Mesendoderm (in vitro differentiated cells): Measurements from ENCODE around the gene TMIGD3.
A peak's percentile ranks its signal among the peaks of the same experiment; 100 is the strongest.

Source experiments
- DNase-seq: peaks from one replicate; pipeline ENCODE4 v3.0.0; 2013
- H2AK5ac ChIP-seq: 2 replicates; pipeline ENCODE4 v1.6.1; 2013; ENCODE audit warnings: low read length, inconsistent platforms
- H2BK120ac ChIP-seq: 2 replicates; pipeline ENCODE4 v1.6.1; 2013; ENCODE audit warnings: low read depth, mild to moderate bottlenecking, low read length, moderate library complexity, mixed read lengths
- H2BK15ac ChIP-seq: replicated peaks from 2 replicates; pipeline ENCODE4 v1.6.1; 2013; ENCODE audit warnings: low read depth, mild to moderate bottlenecking, moderate library complexity
- H2BK5ac ChIP-seq: 2 replicates; pipeline ENCODE4 v1.6.1; 2013; ENCODE audit warnings: low read length, inconsistent platforms
- H3K18ac ChIP-seq: 2 replicates; pipeline ENCODE4 v1.6.1; 2013; ENCODE audit warnings: mild to moderate bottlenecking, low read length, mixed read lengths
- H3K23ac ChIP-seq: one replicate; pipeline ENCODE4 v1.6.1; 2013; ENCODE audit warnings: low read length
- H3K27ac ChIP-seq: 2 replicates; pipeline ENCODE4 v1.5.1; 2013; ENCODE audit warnings: low read depth, mild to moderate bottlenecking, inconsistent platforms, low read length, moderate library complexity
- H3K27me3 ChIP-seq: 2 replicates; pipeline ENCODE4 v1.6.1; 2013; ENCODE audit warnings: low read length, control low read depth, mild to moderate bottlenecking, inconsistent platforms; ENCODE audit not compliant: insufficient read depth, poor library complexity
- H3K36me3 ChIP-seq: 2 replicates; pipeline ENCODE4 v1.6.1; 2013; ENCODE audit warnings: low read length, inconsistent platforms; ENCODE audit not compliant: control insufficient read depth, insufficient read depth
- H3K4ac ChIP-seq: one replicate; pipeline ENCODE4 v1.6.1; 2013; ENCODE audit warnings: low read depth, mild to moderate bottlenecking, low read length, moderate library complexity
- H3K4me1 ChIP-seq: 2 replicates; pipeline ENCODE4 v1.6.1; 2013; ENCODE audit warnings: low read depth, low read length, inconsistent platforms; ENCODE audit not compliant: control insufficient read depth
- H3K4me2 ChIP-seq: 2 replicates; pipeline ENCODE4 v1.6.1; 2013; ENCODE audit warnings: low read length
- H3K4me3 ChIP-seq: 2 replicates; pipeline ENCODE4 v1.5.1; 2013; ENCODE audit warnings: mild to moderate bottlenecking, low read length
- H3K56ac ChIP-seq: one replicate; pipeline ENCODE4 v1.6.1; 2013; ENCODE audit warnings: low read length
- H3K79me1 ChIP-seq: 2 replicates; pipeline ENCODE4 v1.6.1; 2013; ENCODE audit warnings: low read length, inconsistent platforms
- H3K79me2 ChIP-seq: 2 replicates; pipeline ENCODE4 v1.6.1; 2013; ENCODE audit warnings: mild to moderate bottlenecking, low read length; ENCODE audit not compliant: control insufficient read depth, insufficient read depth
- H3K9ac ChIP-seq: 2 replicates; pipeline ENCODE4 v1.6.1; 2013; ENCODE audit warnings: low read length, inconsistent platforms
- H4K5ac ChIP-seq: one replicate; pipeline ENCODE4 v1.6.1; 2013; ENCODE audit warnings: low read length
- H4K8ac ChIP-seq: one replicate; pipeline ENCODE4 v1.6.1; 2013; ENCODE audit warnings: low read depth, mild to moderate bottlenecking, control low read depth, low read length, moderate library complexity
- WGBS: extraction: QIAGEN DNeasy Blood & Tissue Kit; methylation state at CpG from one replicate; pipeline ENCODE4 v1.1.7; 2013; ENCODE audit warnings: low lambda C conversion rate, missing lambda C conversion rate; ENCODE audit not compliant: insufficient coverage; ENCODE audit errors: extremely low coverage; 5-methylcytosine and 5-hydroxymethylcytosine counted together

Gene TMIGD3

DNA sequence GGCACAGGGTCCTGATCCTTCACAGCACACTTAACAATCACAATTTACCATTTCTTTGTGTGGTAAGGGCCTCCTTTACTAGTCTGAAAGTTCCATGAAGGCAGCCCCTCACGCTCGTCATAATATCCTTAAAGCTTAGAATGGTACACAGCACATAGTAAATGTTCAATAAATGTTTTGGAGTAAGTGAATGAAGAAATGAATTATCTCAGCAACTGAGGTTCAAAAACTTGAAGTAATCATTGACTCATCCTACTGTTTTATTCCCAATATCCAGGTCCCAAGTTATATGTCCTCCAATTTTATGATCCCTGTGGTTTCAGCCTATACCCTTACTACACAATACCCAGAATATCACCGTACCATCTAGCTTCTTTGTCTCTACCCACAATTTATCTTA, 31.9 kb downstream of the TMIGD3 start:
- Histone ChIP-seq H3K4me2 (no peak overlapping the region), H2BK15ac (no peak overlapping the region), H3K23ac (no peak overlapping the region)

GRCh38 chr1:111471012-111471411, 32.4 kb downstream of the TMIGD3 start:
- Histone ChIP-seq H3K18ac (no peak overlapping the region), H4K8ac (no peak overlapping the region), H2BK15ac (no peak overlapping the region), H3K56ac (no peak overlapping the region), H2AK5ac (no peak overlapping the region), H3K4me1 (no peaks in the 10 kb centered on the region), H3K79me1 (no peaks in the 10 kb centered on the region), H3K9ac (no peak overlapping the region), H3K79me2 (no peaks in the 10 kb centered on the region), H3K4me3 (no peak overlapping the region), H2BK5ac (no peak overlapping the region), H3K23ac (no peak overlapping the region), H3K36me3 (no peaks in the 10 kb centered on the region), H3K4ac (no peak overlapping the region), H3K27me3 (no peaks in the 10 kb centered on the region), H3K4me2 (no peak overlapping the region), H4K5ac (no peak overlapping the region), H3K27ac (no peak overlapping the region), H2BK120ac (no peak overlapping the region)
- DNase-seq, result no peak
- WGBS, result no CpG with 5 or more reads among the region's 3 CpGs

More for the DNA sequence above, 31.9 kb downstream of the TMIGD3 start:
- Histone ChIP-seq H2BK120ac (no peak overlapping the region), H3K27me3 (no peaks in the 10 kb centered on the region), H4K8ac (no peak overlapping the region), H3K36me3 (no peaks in the 10 kb centered on the region), H3K4me3 (no peak overlapping the region), H2AK5ac (no peak overlapping the region), H3K56ac (no peak overlapping the region), H3K9ac (no peak overlapping the region), H3K18ac (no peak overlapping the region), H3K27ac (no peak overlapping the region), H3K4ac (no peak overlapping the region), H2BK5ac (no peak overlapping the region), H3K4me1 (no peaks in the 10 kb centered on the region), H3K79me1 (no peaks in the 10 kb centered on the region), H3K79me2 (no peaks in the 10 kb centered on the region), H4K5ac (no peak overlapping the region)
- no peak for DNase-seq
- WGBS, result no CpG with 5 or more reads among the region's 3 CpGs

DNA sequence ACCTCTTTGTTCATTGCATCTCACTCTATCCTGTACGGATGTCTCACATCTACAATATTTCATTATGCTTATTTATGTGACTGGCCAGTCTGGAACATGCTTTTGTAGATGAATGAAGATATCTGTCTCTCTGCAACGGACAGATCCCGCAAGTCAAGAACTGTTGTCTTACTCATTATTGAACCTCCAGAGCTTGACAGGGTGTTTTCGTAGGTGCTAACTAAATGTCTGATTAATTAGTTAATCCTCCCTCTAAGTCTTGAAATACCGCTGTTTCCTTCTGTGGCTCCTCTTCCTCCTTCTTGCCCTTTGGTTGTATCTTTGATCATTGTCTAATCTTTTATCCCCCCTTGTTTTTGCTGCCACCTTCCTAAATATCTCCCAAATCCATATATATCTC, 32.8 kb downstream of the TMIGD3 start:
- no CpG with 5 or more reads among the region's 5 CpGs for WGBS
- H2BK15ac ChIP-seq, result no peak overlapping the region
- H3K4me3 ChIP-seq, result no peak overlapping the region
- no peak overlapping the region for H3K4me2 ChIP-seq
- no peaks in the 10 kb centered on the region for H3K27me3 ChIP-seq
- no peak overlapping the region for H3K9ac ChIP-seq
- no peak overlapping the region for H3K27ac ChIP-seq
- no peak overlapping the region for H4K5ac ChIP-seq
- H3K4ac ChIP-seq, result no peak overlapping the region
- H2AK5ac ChIP-seq, result no peak overlapping the region
- no peak overlapping the region for H3K23ac ChIP-seq
- no peaks in the 10 kb centered on the region for H3K79me2 ChIP-seq
- no peaks in the 10 kb centered on the region for H3K4me1 ChIP-seq
- no peak for DNase-seq
- no peak overlapping the region for H2BK5ac ChIP-seq
- H2BK120ac ChIP-seq, result no peak overlapping the region
- H3K18ac ChIP-seq, result no peak overlapping the region
- H3K36me3 ChIP-seq, result no peaks in the 10 kb centered on the region
- H3K56ac ChIP-seq, result no peak overlapping the region
- H4K8ac ChIP-seq, result no peak overlapping the region
- no peaks in the 10 kb centered on the region for H3K79me1 ChIP-seq

DNA sequence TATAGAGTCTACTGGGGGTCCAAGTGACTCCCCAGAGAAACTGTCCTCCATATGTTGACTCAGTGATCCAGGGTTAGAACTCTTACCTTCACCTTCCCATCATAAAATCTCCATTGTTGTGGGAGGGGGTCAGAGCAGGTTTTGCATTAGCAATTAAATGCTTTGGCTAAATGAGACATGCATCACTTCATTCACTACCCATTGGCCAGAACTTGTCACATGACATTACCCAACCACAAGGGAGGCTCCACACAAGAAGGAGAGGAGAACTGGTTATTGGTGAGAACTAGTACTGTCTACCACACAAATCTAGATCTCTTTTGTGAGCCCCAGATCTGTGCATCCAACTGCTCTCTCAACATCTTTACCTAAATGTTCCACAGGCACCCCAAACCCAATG, 33.9 kb downstream of the TMIGD3 start:
- H2AK5ac ChIP-seq, result no peak overlapping the region
- no peak overlapping the region for H3K23ac ChIP-seq
- H3K36me3 ChIP-seq, result no peaks in the 10 kb centered on the region
- H4K8ac ChIP-seq, result no peak overlapping the region
- no peak overlapping the region for H2BK15ac ChIP-seq
- no peaks in the 10 kb centered on the region for H3K79me2 ChIP-seq
- H3K4ac ChIP-seq, result no peak overlapping the region
- no peak for DNase-seq
- no peaks in the 10 kb centered on the region for H3K79me1 ChIP-seq
- H3K9ac ChIP-seq, result no peak overlapping the region
- H3K56ac ChIP-seq, result no peak overlapping the region
- no peaks in the 10 kb centered on the region for H3K4me1 ChIP-seq
- H3K27me3 ChIP-seq, result no peaks in the 10 kb centered on the region
- H3K27ac ChIP-seq, result no peak overlapping the region
- H4K5ac ChIP-seq, result no peak overlapping the region
- H2BK5ac ChIP-seq, result no peak overlapping the region
- H2BK120ac ChIP-seq, result no peak overlapping the region
- H3K4me3 ChIP-seq, result no peak overlapping the region
- no peak overlapping the region for H3K18ac ChIP-seq
- H3K4me2 ChIP-seq, result no peak overlapping the region

GRCh38 chr1:111468717-111469100, 34.7 kb downstream of the TMIGD3 start:
- H3K27ac ChIP-seq, result no peak overlapping the region
- H3K4me1 ChIP-seq, result no peaks in the 10 kb centered on the region
- no peak overlapping the region for H2BK5ac ChIP-seq
- no peaks in the 10 kb centered on the region for H3K27me3 ChIP-seq
- no peaks in the 10 kb centered on the region for H3K36me3 ChIP-seq
- no peak overlapping the region for H3K23ac ChIP-seq
- H3K4me2 ChIP-seq, result no peak overlapping the region
- H3K9ac ChIP-seq, result no peak overlapping the region
- no peak overlapping the region for H3K4ac ChIP-seq
- no peak overlapping the region for H3K4me3 ChIP-seq
- no peaks in the 10 kb centered on the region for H3K79me1 ChIP-seq
- H2AK5ac ChIP-seq, result no peak overlapping the region
- peak; percentile 28 for DNase-seq
- no peaks in the 10 kb centered on the region for H3K79me2 ChIP-seq
- H3K56ac ChIP-seq, result no peak overlapping the region
- no peak overlapping the region for H2BK120ac ChIP-seq
- no peak overlapping the region for H3K18ac ChIP-seq
- H4K8ac ChIP-seq, result no peak overlapping the region
- no peak overlapping the region for H2BK15ac ChIP-seq
- no peak overlapping the region for H4K5ac ChIP-seq

DNA sequence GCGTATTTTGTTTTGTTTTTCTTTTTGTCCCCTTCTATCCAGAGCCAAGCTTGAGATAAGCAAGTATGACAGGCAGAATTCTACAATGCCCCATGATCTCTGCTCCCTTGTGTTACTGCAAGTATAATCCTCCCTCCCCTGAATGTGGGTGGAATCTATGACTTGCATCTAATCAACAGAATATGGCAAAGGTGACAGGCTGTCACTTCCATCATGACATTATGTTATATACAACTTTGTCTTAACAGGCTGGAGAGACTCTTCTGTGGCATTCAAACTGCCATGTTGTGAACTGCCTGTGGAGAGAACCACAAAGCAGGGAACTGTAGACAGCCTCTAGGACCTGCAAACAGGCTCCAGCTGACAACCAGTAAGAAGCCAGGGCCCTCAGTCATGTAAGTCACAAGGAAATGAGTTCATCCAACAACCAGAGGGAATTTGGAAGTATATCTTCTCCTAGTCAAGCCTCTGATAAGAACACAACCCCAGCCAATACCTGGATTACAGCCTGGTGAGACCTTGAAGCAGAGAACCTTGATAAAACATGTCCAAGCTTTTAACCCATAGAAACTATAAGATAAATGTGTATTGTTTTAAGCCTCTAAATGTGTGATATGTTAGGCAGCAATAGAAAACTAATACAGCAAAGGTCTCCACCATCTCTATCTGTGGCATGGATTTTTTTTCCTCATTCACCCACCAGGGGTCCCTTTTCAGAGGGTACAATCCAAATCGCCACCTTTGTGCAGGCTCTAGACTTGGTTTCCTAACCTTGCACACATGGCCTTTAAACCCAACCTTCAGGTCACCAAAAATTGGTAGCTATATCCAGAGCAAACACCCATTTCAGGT, 35.3 kb downstream of the TMIGD3 start:
- Histone ChIP-seq H4K5ac (no peak overlapping the region), H3K27ac (no peak overlapping the region), H4K8ac (no peak overlapping the region), H2BK15ac (no peak overlapping the region), H3K23ac (no peak overlapping the region), H3K4me2 (no peak overlapping the region), H3K9ac (no peak overlapping the region), H2BK120ac (no peak overlapping the region), H3K4me3 (no peak overlapping the region), H2AK5ac (no peak overlapping the region), H3K79me1 (no peaks in the 10 kb centered on the region), H3K4ac (no peak overlapping the region), H3K4me1 (no peaks in the 10 kb centered on the region), H3K18ac (no peak overlapping the region), H3K36me3 (no peaks in the 10 kb centered on the region), H3K27me3 (no peaks in the 10 kb centered on the region), H3K56ac (no peak overlapping the region), H2BK5ac (no peak overlapping the region), H3K79me2 (no peaks in the 10 kb centered on the region)
- no CpG with 5 or more reads among the region's 2 CpGs for WGBS
- DNase-seq, result peak; percentile 37
